GM18502 (cell line): ENCODE data around the gene OR9Q1.
"Not testable (repeated sequence)": the region's sequence is repeated elsewhere in the genome, so short reads cannot be mapped to it uniquely, and the experiment has no call there.

Experiments used
- ATAC-seq: cut with Tn5 transposase; IDR thresholded peaks from one replicate; pipeline ENCODE4 v1.9.1; 2021; ENCODE audit warnings: mild to moderate bottlenecking; ENCODE audit not compliant: unreplicated experiment, poor library complexity

The OR9Q1 gene

GRCh38 chr11:58125469-58125868 lies 101.8 kb downstream of the OR9Q1 start, which contains the start of gene OR9I1:
TSS of gene OR9I1 (minus strand) at chr11:58125530. CDS start at chr11:58119444, 6,086 bp downstream.
- no peak for ATAC-seq

GRCh38 chr11:58127350-58127749 lies 103.7 kb downstream of the OR9Q1 start:
- ATAC-seq: no peak

DNA sequence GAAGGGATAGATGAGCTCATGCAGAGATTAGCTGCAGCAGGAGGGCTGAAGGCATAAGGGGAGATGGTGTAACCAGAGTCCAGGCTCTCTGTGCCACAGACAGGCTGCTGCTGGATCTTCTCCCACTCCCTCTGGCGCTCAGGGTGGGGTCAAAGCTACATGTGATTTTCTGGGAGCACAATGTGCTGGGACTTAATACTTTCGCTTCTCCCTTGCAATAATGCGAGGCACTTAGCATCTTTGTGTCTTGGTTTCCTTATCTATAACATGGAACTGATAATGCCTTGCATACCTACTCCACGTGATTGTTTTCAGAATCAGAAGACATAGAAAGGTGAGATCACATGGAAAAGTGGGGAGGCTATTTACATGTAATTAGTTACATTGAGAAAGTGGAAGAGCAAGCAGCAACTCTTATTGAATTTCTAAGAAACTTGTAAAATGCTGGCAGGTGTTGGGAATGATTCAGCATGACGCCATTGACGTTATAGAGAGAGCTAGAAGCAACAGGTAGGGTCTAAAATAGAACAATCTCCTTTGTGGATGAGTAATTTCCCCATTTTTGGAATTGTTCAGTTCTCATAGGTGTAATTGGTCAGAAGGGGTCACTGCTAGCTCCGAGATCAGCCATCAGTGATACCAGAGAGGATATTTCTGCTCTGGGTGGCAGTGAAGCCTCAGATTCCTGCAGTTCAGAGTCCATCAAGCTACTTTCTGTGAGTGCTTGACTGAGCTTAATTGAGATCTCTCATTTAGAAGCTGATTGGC lies 109.8 kb downstream of the OR9Q1 start:
- no peak for ATAC-seq

DNA sequence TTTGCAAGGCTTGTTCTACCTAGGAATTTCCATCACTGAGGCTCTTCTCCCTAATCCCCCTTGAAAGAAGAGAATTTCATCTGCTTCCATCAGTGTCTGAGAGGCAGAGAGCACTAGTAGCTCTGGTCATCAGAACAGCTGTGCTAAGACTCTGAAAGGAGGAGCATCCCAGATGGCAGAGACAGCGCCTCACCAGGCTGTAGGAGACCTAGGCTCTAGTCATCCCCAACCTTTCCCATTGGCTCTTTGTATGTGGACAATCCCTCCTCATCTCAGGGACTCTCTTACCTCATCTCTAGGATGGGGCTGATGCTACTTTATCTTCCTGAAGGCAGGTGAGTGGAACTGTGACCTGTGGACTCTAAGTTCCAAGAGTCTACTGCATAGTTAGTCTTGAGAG lies 110.5 kb downstream of the OR9Q1 start:
- ATAC-seq: no peak

DNA sequence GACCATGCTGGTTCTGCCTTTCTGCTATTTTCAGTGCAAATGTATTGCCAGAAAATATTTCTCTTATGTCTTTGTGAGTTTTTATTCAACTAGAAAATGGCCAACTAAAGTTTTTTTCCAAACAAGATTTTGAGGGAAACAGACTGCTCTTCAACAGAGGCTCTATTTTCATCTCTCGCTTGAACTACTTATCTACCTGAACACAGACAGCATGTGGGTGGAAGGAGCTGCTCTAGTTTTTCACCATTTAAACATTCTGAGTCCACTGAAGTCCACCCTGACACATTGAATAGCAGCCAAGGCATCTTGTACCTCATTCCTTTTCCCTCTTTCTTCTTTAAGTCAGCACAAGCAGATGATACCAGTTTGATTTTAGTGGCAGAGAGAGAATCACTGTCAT lies 111.5 kb downstream of the OR9Q1 start:
- no peak for ATAC-seq

DNA sequence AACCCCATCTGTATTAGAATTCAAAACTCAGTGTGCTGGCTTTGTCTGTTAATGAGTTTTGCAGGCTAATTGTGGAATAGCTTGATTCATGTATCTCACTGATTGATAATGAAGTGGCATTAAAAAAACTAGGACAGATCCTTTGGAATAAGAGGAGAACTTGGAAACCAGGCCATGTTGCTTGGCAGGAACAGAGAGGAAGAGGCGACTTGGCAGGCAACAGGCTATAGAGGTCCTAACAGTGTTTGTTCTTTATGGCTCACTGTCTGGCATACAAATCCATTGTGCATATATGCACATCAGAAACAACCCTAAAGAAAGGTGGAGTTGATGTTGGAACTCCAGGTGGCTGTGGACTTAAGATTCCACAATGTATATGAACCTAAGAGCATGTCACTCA lies 119.1 kb downstream of the OR9Q1 start:
- ATAC-seq: no peak

DNA sequence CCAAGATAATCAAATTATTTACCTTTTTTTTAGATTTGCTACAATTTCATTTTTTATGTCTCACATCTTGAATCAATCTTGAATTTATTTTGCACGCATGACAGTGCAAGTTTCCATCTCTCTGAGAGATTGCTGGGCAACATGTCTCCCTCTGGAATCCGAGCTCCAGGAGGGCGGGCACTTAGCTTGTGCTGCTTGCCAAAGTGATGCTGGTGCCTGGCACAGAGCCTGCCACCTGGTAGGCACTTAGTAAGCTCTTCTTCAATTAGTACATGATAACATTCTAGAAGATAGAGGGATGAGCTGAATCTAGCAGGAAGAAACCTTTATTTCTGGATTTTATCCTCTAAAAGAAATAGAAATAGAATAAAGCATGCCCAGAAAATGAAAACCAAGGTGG lies 129.1 kb downstream of the OR9Q1 start:
- ATAC-seq: no peak

- ATAC-seq: no peak
These were observed 140.7 kb downstream of the OR9Q1 start for GRCh38 chr11:58164389-58164788.

DNA sequence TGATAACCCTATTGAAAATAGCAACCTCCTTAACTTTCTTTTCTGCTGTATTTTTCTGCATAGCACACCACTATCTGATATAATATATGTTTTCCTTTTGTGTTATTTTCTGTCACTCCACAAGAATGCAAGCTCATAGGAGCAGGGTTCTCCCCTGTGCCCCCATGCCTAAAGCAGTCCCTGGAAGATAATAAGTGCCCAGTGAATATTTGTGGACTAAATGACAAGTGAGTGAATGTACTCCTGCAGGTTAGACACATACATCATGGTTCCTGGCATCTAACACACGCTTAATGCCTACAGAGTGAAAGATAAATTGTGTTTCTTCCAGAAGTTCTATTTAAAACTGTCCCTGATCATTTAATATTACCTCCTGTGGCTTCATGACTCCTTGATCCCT lies 141.3 kb downstream of the OR9Q1 start:
- no peak for ATAC-seq

DNA sequence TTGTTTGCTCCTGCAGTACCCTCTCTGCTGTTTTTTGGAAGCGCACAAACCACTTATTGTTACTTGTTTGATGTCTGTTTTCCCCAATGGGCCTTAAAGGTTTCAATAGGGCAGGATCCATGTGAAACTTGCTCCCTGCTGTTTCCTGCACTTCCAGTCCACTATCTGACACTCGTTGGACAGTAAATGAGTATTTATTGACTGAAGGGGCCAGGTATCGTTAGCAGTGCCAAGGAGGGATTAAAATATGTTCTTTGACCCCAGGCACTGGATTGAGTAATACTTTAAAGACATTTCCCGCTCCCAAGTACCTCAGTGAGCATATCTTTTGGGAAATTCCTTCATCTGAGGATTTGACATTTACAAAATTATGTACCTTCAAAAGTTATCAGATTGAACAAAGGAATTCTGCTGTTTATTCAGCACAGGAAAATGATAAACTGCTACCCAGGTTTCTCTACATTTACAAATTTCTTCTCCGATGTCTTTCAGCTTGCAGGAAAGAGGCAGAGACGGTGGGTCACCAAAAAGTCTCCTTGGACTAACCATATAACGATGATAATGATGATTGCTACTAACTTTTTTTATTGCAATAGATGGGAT lies 141.9 kb downstream of the OR9Q1 start:
- ATAC-seq: no peak

GRCh38 chr11:58177409-58178054 lies 153.9 kb downstream of the OR9Q1 start:
- no peak for ATAC-seq

DNA sequence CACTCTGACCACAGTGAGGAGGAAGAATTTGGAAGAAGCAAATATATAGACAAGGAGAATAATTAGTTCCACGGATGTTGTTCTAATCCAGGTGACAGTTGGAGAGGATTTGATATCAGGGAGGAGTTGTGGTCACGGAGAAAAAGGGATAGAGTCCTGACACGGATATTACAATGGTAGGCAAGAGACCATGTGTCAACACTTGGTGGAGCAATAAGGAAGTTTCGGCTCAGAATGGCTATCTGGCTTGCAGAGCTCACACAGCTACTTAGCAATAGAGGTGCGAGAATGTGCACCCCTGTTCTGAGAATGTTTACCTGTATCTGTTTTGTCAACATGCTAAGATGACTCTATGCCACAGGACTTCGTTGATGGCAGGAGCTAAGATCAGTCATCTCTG lies 154.8 kb downstream of the OR9Q1 start:
- ATAC-seq: no peak

DNA sequence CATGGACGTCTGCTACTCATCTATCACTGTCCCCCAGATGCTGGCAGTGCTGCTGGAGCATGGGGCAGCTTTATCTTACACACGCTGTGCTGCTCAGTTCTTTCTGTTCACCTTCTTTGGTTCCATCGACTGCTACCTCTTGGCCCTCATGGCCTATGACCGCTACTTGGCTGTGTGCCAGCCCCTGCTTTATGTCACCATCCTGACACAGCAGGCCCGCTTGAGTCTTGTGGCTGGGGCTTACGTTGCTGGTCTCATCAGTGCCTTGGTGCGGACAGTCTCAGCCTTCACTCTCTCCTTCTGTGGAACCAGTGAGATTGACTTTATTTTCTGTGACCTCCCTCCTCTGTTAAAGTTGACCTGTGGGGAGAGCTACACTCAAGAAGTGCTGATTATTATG lies 156.0 kb downstream of the OR9Q1 start:
- ATAC-seq: no peak

DNA sequence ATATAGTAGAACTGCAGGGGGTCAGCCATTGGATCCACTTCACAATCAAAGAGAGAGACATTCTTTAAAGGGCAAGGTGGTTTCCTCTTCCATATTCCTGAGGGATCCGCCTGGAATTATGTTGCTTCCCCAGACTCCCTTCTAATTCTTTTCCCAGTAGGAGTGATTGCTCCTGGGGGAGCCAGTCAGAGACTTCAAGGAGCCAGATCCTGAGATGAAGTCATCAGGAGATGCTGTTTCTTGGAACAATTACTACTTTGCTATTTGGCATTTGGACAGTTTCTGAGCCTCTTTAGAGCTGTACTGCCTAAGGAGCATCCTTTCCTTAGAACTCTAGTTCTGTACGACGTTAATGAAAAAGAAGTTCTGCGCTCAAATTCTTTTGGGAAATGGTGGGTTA lies 163.3 kb downstream of the OR9Q1 start:
- no peak for ATAC-seq

GRCh38 chr11:58188770-58189169 lies 165.1 kb downstream of the OR9Q1 start, which contains the start of gene OR9Q2:
TSS of gene OR9Q2 (plus strand) at chr11:58189070. CDS start at chr11:58190491, 1,421 bp downstream.
- no peak for ATAC-seq

DNA sequence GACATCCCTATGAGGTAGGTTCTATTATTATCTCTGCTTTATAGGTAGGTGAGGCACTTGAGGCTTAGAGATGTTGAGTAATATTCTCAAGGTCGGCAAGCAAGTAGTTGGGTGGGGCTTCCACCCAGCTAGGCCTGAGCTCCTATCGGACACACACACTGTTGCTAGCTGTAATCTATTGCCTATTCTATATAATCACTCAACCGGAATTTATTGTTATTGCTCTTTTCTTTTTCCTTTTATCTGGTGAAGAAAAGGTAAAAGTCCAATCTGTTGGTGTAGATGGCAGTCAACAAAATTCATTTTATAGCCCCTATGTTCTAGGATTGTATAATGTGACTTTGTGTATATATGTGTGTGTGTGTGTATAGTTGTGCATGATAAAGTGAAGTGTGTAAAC lies 168.5 kb downstream of the OR9Q1 start:
- no peak for ATAC-seq

GRCh38 chr11:58193391-58193790 lies 169.7 kb downstream of the OR9Q1 start:
- no peak for ATAC-seq

- no peak for ATAC-seq
These were observed 172.3 kb downstream of the OR9Q1 start for GRCh38 chr11:58195939-58196338.

- ATAC-seq: no peak
These were observed 175.6 kb downstream of the OR9Q1 start for GRCh38 chr11:58199271-58199670.

DNA sequence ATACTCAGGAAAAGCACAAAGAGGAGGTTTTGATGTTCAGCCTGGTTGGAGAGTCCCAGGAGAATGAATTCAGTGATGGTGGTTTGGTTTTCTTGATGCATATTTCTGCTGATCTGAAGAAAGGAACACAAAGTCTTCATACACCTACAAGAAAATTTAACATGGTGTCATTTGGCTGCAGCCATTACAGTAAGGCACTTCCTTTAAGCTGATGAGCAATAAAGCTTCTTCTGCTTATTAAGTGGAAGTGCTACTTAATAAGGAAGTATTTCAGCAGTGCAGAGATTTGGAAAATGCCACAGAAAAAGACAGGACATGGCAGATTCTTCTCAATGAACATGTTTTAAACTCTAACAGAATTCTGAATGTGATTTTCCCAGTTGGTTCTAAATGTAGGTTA lies 180.4 kb downstream of the OR9Q1 start, which contains the start of gene OR1S2:
Gene OR1S2, minus strand, starts transcription at position 101 of the 400 bp plus-strand sequence. Its CDS starts 0 bp downstream, at position 101.
- ATAC-seq: no peak

GRCh38 chr11:58212420-58212819 lies 188.7 kb downstream of the OR9Q1 start, which contains the start of gene OR1S1:
TSS of gene OR1S1 (plus strand) at chr11:58212720.
- not testable (repeated sequence) for ATAC-seq
